Inflammatory macrophage treated with lipopolysaccharide for 1 hour (primary cell): Measurements from ENCODE around the gene APOO.

ENCODE experiments used
- DNase-seq, 2 donors: peaks; one replicate each; pipeline ENCODE4 v3.0.0-alpha.2; 2020 to 2022

APOO gene

GRCh38 chrX:23907498-23908218, at the start of gene APOO, which contains the start of gene CXorf58:
Gene APOO, minus strand, starts transcription at chrX:23907938. Its CDS starts 236 bp downstream, at chrX:23907702.
Gene CXorf58, plus strand, starts transcription at chrX:23908006. Its CDS starts 2,297 bp downstream, at chrX:23910303.
- peak; percentile 86 to 87 for DNase-seq

- no peak for DNase-seq
Measured at GRCh38 chrX:23954396-23954795, 46.7 kb upstream of the APOO start.

GRCh38 chrX:23953908-23954269, 46.2 kb upstream of the APOO start:
- DNase-seq, result no peak

- DNase-seq, result peak; percentile 27 to 38
Measured at GRCh38 chrX:23952984-23953907, 45.5 kb upstream of the APOO start.

- no peak for DNase-seq
Measured at GRCh38 chrX:23952391-23952790, 44.7 kb upstream of the APOO start.

- no peak for DNase-seq
Measured at GRCh38 chrX:23945206-23945605, 37.5 kb upstream of the APOO start.

- DNase-seq, result no peak
Measured at GRCh38 chrX:23944234-23944633, 36.5 kb upstream of the APOO start.

- DNase-seq, result no peak
Measured at GRCh38 chrX:23939203-23939602, 31.5 kb upstream of the APOO start.

- DNase-seq, result no peak
Measured at GRCh38 chrX:23938690-23939089, 31.0 kb upstream of the APOO start.

- DNase-seq, result no peak
Measured at GRCh38 chrX:23937100-23937499, 29.4 kb upstream of the APOO start.

- DNase-seq, result no peak
Measured at GRCh38 chrX:23936180-23936579, 28.4 kb upstream of the APOO start.

GRCh38 chrX:23935106-23935505, 27.4 kb upstream of the APOO start:
- no peak for DNase-seq

GRCh38 chrX:23932046-23932445, 24.3 kb upstream of the APOO start:
- DNase-seq, result no peak

GRCh38 chrX:23930894-23931604, 23.3 kb upstream of the APOO start:
- peak in 1 of 2 donors; percentile 9 for DNase-seq

- no peak for DNase-seq
Measured at GRCh38 chrX:23926015-23926414, 18.3 kb upstream of the APOO start.

- no peak for DNase-seq
Measured at GRCh38 chrX:23919706-23920320, 12.1 kb upstream of the APOO start.

GRCh38 chrX:23919148-23919547, 11.4 kb upstream of the APOO start:
- no peak for DNase-seq

GRCh38 chrX:23911126-23911835, 3.5 kb upstream of the APOO start:
- peak; percentile 63 to 67 for DNase-seq

GRCh38 chrX:23908219-23909004, 674 bp upstream of the APOO start:
- DNase-seq, result no peak

- no peak for DNase-seq
Measured at GRCh38 chrX:23907111-23907497, 634 bp downstream of the APOO start.

- no peak for DNase-seq
Measured at GRCh38 chrX:23904096-23904495, 3.6 kb downstream of the APOO start.
